ENCODE measurements around the gene DNAH17.

DNA sequence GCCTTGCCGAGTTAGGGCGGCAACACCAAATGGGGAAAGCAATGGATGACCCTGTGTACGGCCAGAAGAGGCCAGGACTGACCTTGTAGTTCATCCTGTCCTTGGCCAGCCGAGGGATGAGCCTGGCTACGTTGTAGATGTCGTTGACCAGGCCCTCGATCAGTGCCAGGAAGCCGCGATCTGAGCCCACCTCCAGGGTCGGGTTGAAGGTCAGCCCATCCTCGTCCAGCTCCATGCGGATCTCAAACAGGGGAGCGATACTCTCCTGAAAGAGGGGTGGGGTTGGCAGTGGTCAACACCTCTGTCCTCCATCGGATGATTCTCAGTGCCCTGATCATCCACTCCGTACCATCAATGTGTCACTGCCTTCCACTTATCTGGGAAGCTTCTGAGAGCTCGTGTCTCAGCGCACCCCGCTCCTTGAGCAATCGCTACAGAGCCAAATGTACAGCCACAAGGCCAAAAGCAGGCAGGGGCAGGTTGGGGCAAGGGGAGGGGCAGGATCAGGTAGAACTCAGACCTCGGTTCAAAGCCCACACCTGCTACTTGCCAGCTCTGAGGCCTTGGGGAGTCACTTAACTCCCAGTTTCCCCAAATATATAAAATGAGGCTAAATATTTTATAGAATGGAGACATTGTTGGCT is 39.9 kb downstream of the DNAH17 start:
- TF ChIP-seq, protein P1, sequence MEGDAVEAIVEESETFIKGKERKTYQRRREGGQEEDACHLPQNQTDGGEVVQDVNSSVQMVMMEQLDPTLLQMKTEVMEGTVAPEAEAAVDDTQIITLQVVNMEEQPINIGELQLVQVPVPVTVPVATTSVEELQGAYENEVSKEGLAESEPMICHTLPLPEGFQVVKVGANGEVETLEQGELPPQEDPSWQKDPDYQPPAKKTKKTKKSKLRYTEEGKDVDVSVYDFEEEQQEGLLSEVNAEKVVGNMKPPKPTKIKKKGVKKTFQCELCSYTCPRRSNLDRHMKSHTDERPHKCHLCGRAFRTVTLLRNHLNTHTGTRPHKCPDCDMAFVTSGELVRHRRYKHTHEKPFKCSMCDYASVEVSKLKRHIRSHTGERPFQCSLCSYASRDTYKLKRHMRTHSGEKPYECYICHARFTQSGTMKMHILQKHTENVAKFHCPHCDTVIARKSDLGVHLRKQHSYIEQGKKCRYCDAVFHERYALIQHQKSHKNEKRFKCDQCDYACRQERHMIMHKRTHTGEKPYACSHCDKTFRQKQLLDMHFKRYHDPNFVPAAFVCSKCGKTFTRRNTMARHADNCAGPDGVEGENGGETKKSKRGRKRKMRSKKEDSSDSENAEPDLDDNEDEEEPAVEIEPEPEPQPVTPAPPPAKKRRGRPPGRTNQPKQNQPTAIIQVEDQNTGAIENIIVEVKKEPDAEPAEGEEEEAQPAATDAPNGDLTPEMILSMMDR (IDR thresholded peaks at IDR 0.05) = no peak
- TF ChIP-seq EZH2 (IDR thresholded peaks at IDR 0.05; ENCODE audit: borderline replicate concordance, insufficient read depth, low read depth, low read length, poor library complexity, severe bottlenecking) = no peak
